Measurements from ENCODE around the gene LDAH.

The LDAH gene

DNA sequence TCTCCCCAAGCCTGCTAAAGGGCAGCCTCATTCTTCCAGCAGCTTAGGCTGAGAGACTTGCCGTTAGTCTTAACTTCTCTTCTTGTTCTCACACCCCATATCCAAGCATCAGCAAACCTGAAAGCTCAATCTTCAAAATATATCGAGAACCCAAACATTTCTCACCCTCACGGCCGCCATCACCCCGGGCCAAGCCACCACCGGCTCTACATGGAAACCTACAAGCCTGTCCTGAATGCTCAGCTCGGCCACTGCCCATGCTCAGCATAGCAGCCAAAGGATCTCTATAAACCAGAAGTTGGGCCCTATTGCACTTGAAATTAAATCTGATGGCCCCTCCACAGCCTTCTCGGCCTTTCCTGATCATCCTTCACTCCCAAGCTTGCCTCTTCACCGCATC lies 174.1 kb downstream of the LDAH start (continued):
- TF ChIP-seq ARNTL (CRISPR knock-in tag; IDR thresholded peaks at IDR 0.05; ENCODE audit: borderline replicate concordance, low read depth), result no peak
- TF ChIP-seq ZFP30 (CRISPR knock-in tag; IDR thresholded peaks at IDR 0.05), result no peak
- TF ChIP-seq TOX (CRISPR knock-in tag; IDR thresholded peaks at IDR 0.05; ENCODE audit: borderline replicate concordance), result no peak
- TF ChIP-seq TCF4 (CRISPR knock-in tag; IDR thresholded peaks at IDR 0.05; ENCODE audit: borderline replicate concordance), result no peak
- TF ChIP-seq ZNF565 (CRISPR knock-in tag; conservative IDR thresholded peaks at IDR 0.05; ENCODE audit: low read depth), result no peak
- no peak for TF ChIP-seq CSDC2 (CRISPR knock-in tag; IDR thresholded peaks at IDR 0.05)
- TF ChIP-seq, protein P1, sequence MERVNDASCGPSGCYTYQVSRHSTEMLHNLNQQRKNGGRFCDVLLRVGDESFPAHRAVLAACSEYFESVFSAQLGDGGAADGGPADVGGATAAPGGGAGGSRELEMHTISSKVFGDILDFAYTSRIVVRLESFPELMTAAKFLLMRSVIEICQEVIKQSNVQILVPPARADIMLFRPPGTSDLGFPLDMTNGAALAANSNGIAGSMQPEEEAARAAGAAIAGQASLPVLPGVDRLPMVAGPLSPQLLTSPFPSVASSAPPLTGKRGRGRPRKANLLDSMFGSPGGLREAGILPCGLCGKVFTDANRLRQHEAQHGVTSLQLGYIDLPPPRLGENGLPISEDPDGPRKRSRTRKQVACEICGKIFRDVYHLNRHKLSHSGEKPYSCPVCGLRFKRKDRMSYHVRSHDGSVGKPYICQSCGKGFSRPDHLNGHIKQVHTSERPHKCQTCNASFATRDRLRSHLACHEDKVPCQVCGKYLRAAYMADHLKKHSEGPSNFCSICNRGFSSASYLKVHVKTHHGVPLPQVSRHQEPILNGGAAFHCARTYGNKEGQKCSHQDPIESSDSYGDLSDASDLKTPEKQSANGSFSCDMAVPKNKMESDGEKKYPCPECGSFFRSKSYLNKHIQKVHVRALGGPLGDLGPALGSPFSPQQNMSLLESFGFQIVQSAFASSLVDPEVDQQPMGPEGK (CRISPR knock-in tag; IDR thresholded peaks at IDR 0.05; ENCODE audit: borderline replicate concordance), result no peak
- TF ChIP-seq, protein P2, sequence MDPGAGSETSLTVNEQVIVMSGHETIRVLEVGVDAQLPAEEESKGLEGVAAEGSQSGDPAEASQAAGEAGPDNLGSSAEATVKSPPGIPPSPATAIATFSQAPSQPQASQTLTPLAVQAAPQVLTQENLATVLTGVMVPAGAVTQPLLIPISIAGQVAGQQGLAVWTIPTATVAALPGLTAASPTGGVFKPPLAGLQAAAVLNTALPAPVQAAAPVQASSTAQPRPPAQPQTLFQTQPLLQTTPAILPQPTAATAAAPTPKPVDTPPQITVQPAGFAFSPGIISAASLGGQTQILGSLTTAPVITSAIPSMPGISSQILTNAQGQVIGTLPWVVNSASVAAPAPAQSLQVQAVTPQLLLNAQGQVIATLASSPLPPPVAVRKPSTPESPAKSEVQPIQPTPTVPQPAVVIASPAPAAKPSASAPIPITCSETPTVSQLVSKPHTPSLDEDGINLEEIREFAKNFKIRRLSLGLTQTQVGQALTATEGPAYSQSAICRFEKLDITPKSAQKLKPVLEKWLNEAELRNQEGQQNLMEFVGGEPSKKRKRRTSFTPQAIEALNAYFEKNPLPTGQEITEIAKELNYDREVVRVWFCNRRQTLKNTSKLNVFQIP (CRISPR knock-in tag; IDR thresholded peaks at IDR 0.05; ENCODE audit: borderline replicate concordance, low read depth), result no peak

DNA sequence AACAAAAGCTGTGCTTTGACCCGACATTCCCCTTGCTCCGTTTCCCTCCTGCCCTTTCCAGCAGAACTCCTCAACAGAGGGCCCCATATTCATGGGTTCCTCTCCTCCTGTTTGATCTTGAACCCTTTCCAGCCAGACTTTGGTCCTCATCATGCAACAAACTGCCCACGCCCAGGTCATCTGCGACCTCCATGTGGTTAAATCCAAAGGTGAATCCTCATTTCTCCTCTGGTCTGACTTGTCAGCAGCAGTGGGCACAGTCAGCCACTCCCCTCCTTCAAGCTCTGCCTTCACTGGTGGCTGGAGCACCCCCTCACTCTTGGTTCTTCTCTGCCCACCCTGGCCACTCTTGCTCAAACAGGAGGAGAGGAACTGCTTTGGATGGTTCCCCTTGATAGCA lies 174.7 kb downstream of the LDAH start:
- TF ChIP-seq ZFP3 (CRISPR knock-in tag; IDR thresholded peaks at IDR 0.05), result no peak
- no peak for TF ChIP-seq SNAI2 (CRISPR knock-in tag; IDR thresholded peaks at IDR 0.05)
- TF ChIP-seq, protein P3, sequence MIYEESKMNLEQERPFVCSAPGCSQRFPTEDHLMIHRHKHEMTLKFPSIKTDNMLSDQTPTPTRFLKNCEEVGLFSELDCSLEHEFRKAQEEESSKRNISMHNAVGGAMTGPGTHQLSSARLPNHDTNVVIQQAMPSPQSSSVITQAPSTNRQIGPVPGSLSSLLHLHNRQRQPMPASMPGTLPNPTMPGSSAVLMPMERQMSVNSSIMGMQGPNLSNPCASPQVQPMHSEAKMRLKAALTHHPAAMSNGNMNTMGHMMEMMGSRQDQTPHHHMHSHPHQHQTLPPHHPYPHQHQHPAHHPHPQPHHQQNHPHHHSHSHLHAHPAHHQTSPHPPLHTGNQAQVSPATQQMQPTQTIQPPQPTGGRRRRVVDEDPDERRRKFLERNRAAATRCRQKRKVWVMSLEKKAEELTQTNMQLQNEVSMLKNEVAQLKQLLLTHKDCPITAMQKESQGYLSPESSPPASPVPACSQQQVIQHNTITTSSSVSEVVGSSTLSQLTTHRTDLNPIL (CRISPR knock-in tag; IDR thresholded peaks at IDR 0.05; ENCODE audit: low read depth), result no peak
- TF ChIP-seq, protein P4, sequence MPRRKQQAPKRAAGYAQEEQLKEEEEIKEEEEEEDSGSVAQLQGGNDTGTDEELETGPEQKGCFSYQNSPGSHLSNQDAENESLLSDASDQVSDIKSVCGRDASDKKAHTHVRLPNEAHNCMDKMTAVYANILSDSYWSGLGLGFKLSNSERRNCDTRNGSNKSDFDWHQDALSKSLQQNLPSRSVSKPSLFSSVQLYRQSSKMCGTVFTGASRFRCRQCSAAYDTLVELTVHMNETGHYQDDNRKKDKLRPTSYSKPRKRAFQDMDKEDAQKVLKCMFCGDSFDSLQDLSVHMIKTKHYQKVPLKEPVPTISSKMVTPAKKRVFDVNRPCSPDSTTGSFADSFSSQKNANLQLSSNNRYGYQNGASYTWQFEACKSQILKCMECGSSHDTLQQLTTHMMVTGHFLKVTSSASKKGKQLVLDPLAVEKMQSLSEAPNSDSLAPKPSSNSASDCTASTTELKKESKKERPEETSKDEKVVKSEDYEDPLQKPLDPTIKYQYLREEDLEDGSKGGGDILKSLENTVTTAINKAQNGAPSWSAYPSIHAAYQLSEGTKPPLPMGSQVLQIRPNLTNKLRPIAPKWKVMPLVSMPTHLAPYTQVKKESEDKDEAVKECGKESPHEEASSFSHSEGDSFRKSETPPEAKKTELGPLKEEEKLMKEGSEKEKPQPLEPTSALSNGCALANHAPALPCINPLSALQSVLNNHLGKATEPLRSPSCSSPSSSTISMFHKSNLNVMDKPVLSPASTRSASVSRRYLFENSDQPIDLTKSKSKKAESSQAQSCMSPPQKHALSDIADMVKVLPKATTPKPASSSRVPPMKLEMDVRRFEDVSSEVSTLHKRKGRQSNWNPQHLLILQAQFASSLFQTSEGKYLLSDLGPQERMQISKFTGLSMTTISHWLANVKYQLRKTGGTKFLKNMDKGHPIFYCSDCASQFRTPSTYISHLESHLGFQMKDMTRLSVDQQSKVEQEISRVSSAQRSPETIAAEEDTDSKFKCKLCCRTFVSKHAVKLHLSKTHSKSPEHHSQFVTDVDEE (CRISPR knock-in tag; IDR thresholded peaks at IDR 0.05), result no peak
- no peak for TF ChIP-seq ZC3H10 (CRISPR knock-in tag; IDR thresholded peaks at IDR 0.05)
- TF ChIP-seq, protein P5, sequence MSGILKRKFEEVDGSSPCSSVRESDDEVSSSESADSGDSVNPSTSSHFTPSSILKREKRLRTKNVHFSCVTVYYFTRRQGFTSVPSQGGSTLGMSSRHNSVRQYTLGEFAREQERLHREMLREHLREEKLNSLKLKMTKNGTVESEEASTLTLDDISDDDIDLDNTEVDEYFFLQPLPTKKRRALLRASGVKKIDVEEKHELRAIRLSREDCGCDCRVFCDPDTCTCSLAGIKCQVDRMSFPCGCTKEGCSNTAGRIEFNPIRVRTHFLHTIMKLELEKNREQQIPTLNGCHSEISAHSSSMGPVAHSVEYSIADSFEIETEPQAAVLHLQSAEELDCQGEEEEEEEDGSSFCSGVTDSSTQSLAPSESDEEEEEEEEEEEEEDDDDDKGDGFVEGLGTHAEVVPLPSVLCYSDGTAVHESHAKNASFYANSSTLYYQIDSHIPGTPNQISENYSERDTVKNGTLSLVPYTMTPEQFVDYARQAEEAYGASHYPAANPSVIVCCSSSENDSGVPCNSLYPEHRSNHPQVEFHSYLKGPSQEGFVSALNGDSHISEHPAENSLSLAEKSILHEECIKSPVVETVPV (CRISPR knock-in tag; IDR thresholded peaks at IDR 0.05), result no peak
- no peak for ATAC-seq

DNA sequence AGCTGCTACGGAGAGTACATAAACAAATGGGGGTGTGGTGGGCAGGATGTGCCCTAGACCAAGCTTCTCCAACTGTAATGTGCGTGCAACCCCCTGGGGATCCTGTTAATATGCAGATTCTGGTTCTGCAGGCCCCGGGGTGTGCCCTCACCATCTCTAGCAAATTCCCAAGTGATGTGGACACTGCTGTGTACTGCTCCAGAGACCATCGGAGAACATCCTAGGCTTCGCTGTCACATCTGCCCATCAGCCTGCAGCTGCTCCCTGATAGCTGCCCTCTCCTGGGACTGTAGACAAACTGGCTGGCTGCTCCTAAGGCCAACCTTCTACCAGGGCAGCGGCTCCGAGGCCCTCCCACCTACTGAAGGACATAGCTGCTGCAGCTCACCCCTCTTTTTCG lies 175.2 kb downstream of the LDAH start:
- ATAC-seq, result no peak
- no peak for TF ChIP-seq TCF4 (CRISPR knock-in tag; IDR thresholded peaks at IDR 0.05; ENCODE audit: borderline replicate concordance)
- TF ChIP-seq, protein P5 (CRISPR knock-in tag; IDR thresholded peaks at IDR 0.05), result no peak
- no peak for TF ChIP-seq ZFP30 (CRISPR knock-in tag; IDR thresholded peaks at IDR 0.05)
- TF ChIP-seq, protein P1 (CRISPR knock-in tag; IDR thresholded peaks at IDR 0.05; ENCODE audit: borderline replicate concordance), result no peak
- TF ChIP-seq ZNF8 (CRISPR knock-in tag; IDR thresholded peaks at IDR 0.05), result no peak
- TF ChIP-seq OSR1 (CRISPR knock-in tag; IDR thresholded peaks at IDR 0.05), result no peak
- no peak for TF ChIP-seq TOX (CRISPR knock-in tag; IDR thresholded peaks at IDR 0.05; ENCODE audit: borderline replicate concordance)
- no peak for TF ChIP-seq ZNF70 (CRISPR knock-in tag; IDR thresholded peaks at IDR 0.05)
- no peak for TF ChIP-seq PPARA (CRISPR knock-in tag; IDR thresholded peaks at IDR 0.05; ENCODE audit: borderline replicate concordance)
- TF ChIP-seq BACH2 (CRISPR knock-in tag; IDR thresholded peaks at IDR 0.05; ENCODE audit: borderline replicate concordance), result no peak
- TF ChIP-seq ZC3H10 (CRISPR knock-in tag; IDR thresholded peaks at IDR 0.05), result no peak
- no peak for TF ChIP-seq ZFP3 (CRISPR knock-in tag; IDR thresholded peaks at IDR 0.05)
- TF ChIP-seq, protein P4 (CRISPR knock-in tag; IDR thresholded peaks at IDR 0.05), result no peak
- no peak for TF ChIP-seq ZNF565 (CRISPR knock-in tag; conservative IDR thresholded peaks at IDR 0.05; ENCODE audit: low read depth)
- no peak for TF ChIP-seq ISL1 (CRISPR knock-in tag; IDR thresholded peaks at IDR 0.05)
- TF ChIP-seq ESRRG (CRISPR knock-in tag; IDR thresholded peaks at IDR 0.05), result no peak

All from SK-N-SH treated with all-trans-retinoic acid at 6 μM for 48 hours (cell line).